RCC 7860 (cell line): ENCODE data around the gene CLDN7.
A peak's percentile ranks its signal among the peaks of the same experiment; 100 is the strongest.

Experiments used
- DNase-seq: peaks from one replicate; pipeline ENCODE4 v3.0.0-alpha.2; 2015; ENCODE audit warnings: low spot score
- FAIRE-seq: peaks from 2 replicates; lab custom pipeline; 2012; peaks lifted over from hg19 to GRCh38; lab: Jason Lieb, UNC

CLDN7 gene

GRCh38 chr17:7221278-7222092, 40.8 kb downstream of the CLDN7 start:
- FAIRE-seq (no peak), DNase-seq (no peak)

GRCh38 chr17:7220593-7221277, 41.5 kb downstream of the CLDN7 start:
- DNase-seq (peak; percentile 36), FAIRE-seq (no peak)

- DNase-seq (peak; percentile 68), FAIRE-seq (no peak)
Observed at GRCh38 chr17:7219812-7220592, 42.3 kb downstream of the CLDN7 start, which contains the start of the genes ACADVL and DLG4. Gene ACADVL (plus strand): TSS chr17:7219938. CDS start chr17:7219985, 47 bp downstream. Gene DLG4 (minus strand): TSS chr17:7219836.

- FAIRE-seq (no peak), DNase-seq (no peak)
Observed at GRCh38 chr17:7219229-7219811, 43.0 kb downstream of the CLDN7 start.

- no peak for DNase-seq
- FAIRE-seq = no peak
Observed at GRCh38 chr17:7218758-7219157, 43.5 kb downstream of the CLDN7 start.

- DNase-seq = no peak
- no peak for FAIRE-seq
Observed at GRCh38 chr17:7218166-7218565, 44.1 kb downstream of the CLDN7 start.

- FAIRE-seq (no peak), DNase-seq (no peak)
Observed at GRCh38 chr17:7217113-7217987, 44.9 kb downstream of the CLDN7 start.

- DNase-seq (no peak), FAIRE-seq (no peak)
Observed at GRCh38 chr17:7216242-7217112, 45.8 kb downstream of the CLDN7 start.

GRCh38 chr17:7215652-7216180, 46.6 kb downstream of the CLDN7 start:
- DNase-seq = no peak

GRCh38 chr17:7215136-7215638, 47.1 kb downstream of the CLDN7 start:
- FAIRE-seq (no peak), DNase-seq (no peak)

More at GRCh38 chr17:7215652-7216180, 46.6 kb downstream of the CLDN7 start:
- no peak for FAIRE-seq

- peak; percentile 73 for FAIRE-seq
- peak; percentile 80 for DNase-seq
Observed at GRCh38 chr17:7214300-7215135, 47.8 kb downstream of the CLDN7 start.

GRCh38 chr17:7213895-7214299, 48.4 kb downstream of the CLDN7 start:
- no peak for FAIRE-seq
- DNase-seq = peak; percentile 57

GRCh38 chr17:7211491-7212273, 50.6 kb downstream of the CLDN7 start:
- DNase-seq = no peak
- FAIRE-seq = no peak
